Measurements from ENCODE around the gene ITGBL1. TPM values are rescaled to one million over a fixed set of nuclear protein-coding genes. Genes with fewer than 3 reads are reported as not detected.

Gene ITGBL1
- total RNA-seq, 2 experiments from 2014 or later = not detected

DNA sequence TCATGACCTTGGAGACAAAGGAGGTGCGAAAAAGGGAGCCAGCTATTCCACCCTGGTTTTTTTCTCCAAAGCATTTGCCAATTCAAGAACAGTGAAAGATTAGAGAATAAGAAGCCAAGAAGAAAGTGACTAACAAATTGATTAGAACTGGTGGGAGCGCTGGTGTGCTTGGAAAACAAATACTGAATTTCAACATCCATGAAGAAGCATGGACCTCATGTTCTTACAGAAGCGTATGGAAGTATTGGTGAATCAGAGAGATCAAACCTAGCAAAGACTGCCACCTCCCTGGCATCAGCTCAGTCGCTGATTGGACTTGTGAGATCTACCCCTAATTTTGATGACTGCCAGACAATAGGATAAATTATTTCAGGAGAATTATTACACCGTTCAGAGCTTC is 195.3 kb downstream of the ITGBL1 start:
- no peak overlapping the region for H3K27ac Mint-ChIP-seq
- DNase-seq = no peak
- H3K4me1 Mint-ChIP-seq = no peaks in the 10 kb centered on the region
- H3K36me3 Mint-ChIP-seq (ENCODE audit: low read depth) = no peaks in the 10 kb centered on the region
- ChIA-PET CTCF (no interaction called here), POLR2A (no interaction called here)
- peaks cover 6% of the 10 kb centered on the region for H3K27me3 Mint-ChIP-seq
- H3K9me3 Mint-ChIP-seq = no peaks in the 10 kb centered on the region
- H3K4me3 Mint-ChIP-seq = no peak overlapping the region

DNA sequence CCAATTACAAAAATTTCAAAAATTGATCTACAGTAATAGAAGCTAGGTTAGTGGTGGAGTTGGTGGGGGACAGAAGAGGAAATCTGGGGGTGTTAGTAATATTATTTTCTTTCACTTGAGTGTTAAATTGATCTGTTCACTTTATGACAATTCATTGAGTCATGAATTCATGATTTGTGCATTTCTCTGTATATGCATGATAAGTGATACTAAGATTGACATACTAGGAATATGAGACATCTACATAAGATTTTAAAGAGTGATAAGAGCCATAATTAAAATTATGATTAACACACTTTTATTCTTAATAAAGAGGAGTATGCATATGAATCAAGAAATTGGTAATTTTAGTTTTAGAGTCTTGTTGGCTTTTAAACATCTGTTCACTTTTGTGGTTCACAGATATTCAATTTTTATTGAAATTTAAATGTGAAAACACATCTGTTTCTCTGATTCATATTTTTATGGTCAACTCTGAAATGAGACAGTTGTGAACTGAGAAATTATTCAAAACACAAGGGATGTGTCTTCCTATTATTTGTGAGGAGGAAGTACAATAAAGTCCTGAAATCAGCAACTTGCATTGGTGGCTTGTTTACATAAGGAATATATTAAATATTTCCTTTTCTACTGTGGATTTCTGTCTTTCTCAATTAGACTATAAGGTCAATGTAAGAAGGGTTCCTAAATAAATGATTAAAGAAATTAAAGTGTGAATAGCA is 196.5 kb downstream of the ITGBL1 start:
- ChIA-PET CTCF (no interaction called here), POLR2A (no interaction called here)
- no peak for DNase-seq
- Mint-ChIP-seq H3K4me1 (no peaks in the 10 kb centered on the region), H3K27ac (no peak overlapping the region), H3K4me3 (no peak overlapping the region), H3K9me3 (no peaks in the 10 kb centered on the region), H3K27me3 (peaks cover 6% of the 10 kb centered on the region), H3K36me3 (ENCODE audit: low read depth) (no peaks in the 10 kb centered on the region)

DNA sequence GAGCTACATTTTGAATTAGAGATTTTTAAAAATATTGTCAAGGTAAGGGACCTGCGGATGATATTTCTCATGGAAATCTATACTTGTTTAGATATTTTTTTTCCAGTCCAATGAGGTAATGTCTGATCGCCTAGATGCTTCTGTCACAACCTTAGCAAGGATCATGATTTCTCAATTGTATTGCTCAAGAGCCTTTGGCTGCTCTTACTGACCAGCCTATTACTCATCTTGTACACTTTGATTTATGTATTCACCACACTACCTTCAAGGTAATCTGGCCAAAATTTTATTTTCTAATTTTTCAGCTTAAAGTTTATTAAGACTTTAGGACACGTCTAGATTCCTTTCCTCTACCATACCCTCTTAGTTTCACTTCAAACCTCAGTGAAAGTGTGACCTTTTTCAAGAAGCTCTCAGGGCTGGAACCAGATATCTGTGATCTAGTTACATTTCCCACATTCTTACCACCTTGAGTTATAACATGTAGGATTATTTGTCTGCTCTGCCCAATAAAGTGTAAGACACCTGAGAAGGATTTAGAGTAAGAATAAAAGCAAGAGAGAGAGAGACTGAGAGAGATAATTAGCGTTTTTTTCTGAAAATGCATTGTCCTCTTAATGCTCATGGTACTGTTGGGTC is 197.1 kb downstream of the ITGBL1 start:
- no peaks in the 10 kb centered on the region for H3K9me3 Mint-ChIP-seq
- no peaks in the 10 kb centered on the region for H3K4me1 Mint-ChIP-seq
- H3K4me3 Mint-ChIP-seq = no peak overlapping the region
- no peak for DNase-seq
- ChIA-PET POLR2A (no interaction called here), CTCF (no interaction called here)
- H3K27ac Mint-ChIP-seq = no peak overlapping the region
- no peaks in the 10 kb centered on the region for H3K36me3 Mint-ChIP-seq (ENCODE audit: low read depth)
- peaks cover 6% of the 10 kb centered on the region for H3K27me3 Mint-ChIP-seq

DNA sequence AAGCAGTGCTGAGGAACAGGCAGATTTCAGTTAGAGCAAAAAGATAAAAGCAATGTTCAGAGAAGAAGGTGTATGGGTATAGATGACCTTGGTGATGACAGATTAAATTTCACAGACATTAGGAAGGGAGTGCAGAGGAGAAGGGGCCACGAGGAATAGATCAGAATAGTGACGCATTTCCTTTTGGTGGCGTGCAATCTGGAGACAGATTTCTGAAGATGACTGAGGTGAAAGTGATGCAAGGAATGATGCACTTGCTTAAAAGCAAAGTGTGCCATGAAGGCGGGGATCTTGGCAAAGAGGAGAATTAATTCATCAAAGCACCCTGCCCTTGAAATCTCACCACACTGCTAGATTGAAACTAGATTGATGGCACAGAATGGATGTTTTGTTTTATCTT is 202.4 kb downstream of the ITGBL1 start:
- no peak overlapping the region for H3K4me3 Mint-ChIP-seq
- H3K9me3 Mint-ChIP-seq = no peaks in the 10 kb centered on the region
- ChIA-PET POLR2A (no interaction called here), CTCF (no interaction called here)
- H3K4me1 Mint-ChIP-seq = no peaks in the 10 kb centered on the region
- H3K27me3 Mint-ChIP-seq = peaks cover 3% of the 10 kb centered on the region
- H3K36me3 Mint-ChIP-seq (ENCODE audit: low read depth) = no peaks in the 10 kb centered on the region
- DNase-seq = no peak
- no peak overlapping the region for H3K27ac Mint-ChIP-seq

DNA sequence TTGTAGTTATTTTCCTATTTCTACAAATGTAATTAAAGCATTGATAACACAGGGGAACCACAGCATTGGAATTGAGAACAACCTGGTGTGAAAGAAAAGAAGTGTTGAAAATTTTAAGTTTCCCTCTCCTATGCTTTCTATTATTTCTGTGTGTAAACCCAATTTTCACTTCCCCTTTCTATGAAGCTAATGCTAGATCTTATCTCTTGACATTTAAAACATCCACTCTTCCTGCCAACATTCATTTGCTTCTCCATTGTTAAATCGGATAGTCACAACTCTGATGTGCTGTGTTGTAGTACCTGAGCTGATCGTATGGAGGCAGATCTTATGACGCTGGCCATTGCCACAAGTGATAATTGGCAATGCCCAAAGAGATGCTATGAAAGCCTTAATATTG is 203.0 kb downstream of the ITGBL1 start:
- POLR2A ChIA-PET = no interaction called here
- DNase-seq = no peak
- Mint-ChIP-seq H3K36me3 (ENCODE audit: low read depth) (no peaks in the 10 kb centered on the region), H3K4me1 (no peaks in the 10 kb centered on the region), H3K27me3 (peaks cover 3% of the 10 kb centered on the region), H3K9me3 (no peaks in the 10 kb centered on the region), H3K4me3 (no peak overlapping the region), H3K27ac (no peak overlapping the region)
- CTCF ChIA-PET = no interaction called here

DNA sequence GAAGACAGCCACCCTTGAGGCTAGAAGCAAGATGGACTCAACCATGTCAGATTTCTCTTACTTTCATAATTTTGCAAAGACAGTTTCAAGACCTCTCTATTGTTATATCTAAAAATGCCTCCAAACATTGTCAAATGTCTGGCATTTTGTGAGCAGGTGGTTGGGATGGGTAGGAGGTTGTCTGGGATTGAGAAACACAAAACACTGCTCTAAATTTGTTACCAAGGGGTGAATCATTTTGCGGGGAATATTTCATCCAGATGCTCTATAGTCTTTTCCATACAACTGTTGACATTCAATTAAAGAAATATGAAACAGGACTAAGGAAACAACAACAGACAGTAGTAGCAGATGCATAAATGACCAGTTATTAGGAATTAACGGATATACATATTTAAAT is 208.2 kb downstream of the ITGBL1 start:
- CTCF ChIA-PET = no interaction called here
- Mint-ChIP-seq H3K9me3 (no peaks in the 10 kb centered on the region), H3K27me3 (no peaks in the 10 kb centered on the region), H3K4me3 (no peak overlapping the region), H3K27ac (no peak overlapping the region), H3K36me3 (ENCODE audit: low read depth) (no peaks in the 10 kb centered on the region), H3K4me1 (no peaks in the 10 kb centered on the region)
- no peak for DNase-seq
- POLR2A ChIA-PET = no interaction called here

DNA sequence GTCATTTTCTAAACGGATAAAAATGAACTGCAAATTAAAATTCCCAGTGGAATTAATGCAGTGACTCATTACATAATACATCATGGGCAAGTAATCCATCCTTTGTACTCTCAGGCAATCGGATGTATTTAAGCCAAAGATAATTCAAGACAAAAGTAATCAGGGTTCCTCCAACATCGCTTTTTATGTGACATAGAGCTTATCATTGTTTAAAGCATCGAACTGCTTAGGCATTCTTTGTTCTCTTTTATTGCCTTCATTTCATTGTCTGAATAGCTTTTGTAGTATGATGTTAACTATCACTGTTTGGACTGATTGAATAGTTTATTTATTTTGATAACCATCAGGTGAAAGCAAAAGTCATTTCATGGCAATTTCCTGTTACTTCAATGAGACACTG is 209.4 kb downstream of the ITGBL1 start:
- CTCF ChIA-PET = interaction anchor here (0.6 kb wide), 1 partner anchor 46 kb away, joined by 3 read pairs; no protein-coding TSS in a partner anchor
- Mint-ChIP-seq H3K36me3 (ENCODE audit: low read depth) (no peaks in the 10 kb centered on the region), H3K4me1 (no peaks in the 10 kb centered on the region), H3K27ac (no peak overlapping the region), H3K9me3 (peaks cover 2% of the 10 kb centered on the region), H3K27me3 (no peaks in the 10 kb centered on the region), H3K4me3 (no peak overlapping the region)
- no peak for DNase-seq
- POLR2A ChIA-PET = no interaction called here

DNA sequence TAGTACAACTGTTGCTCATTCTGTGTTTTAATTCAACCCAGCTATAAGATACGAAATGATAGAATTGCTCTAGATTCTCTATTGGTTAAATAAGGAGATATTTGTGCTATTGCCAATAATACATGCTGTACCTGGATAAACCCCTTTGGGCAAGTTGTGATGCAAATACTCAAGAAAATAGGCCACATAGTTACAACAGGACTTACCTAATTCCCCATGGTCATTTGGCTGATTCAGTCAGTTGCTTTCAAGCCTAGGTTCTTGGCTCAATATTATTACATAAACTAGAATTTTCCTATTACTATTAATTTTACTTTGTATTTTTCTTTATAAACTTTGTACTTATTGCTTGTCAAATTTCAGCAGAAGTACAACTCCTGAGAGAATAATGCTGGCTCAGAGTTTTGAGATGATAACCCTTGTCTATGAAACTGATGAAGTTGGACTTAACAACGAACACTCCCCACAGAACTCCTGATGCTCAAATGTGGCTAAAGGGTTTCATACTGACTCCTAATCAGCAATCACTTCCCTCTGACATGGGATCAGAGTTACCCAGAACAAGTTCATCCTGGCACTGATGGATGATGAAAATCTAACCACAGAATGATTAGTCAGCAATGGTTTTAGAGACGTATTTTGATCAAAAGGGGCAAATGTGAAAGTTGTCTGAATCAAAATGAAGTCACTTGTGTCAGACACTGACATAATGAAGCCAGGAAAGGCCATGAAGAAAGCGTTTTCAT is 221.1 kb downstream of the ITGBL1 start:
- H3K27ac Mint-ChIP-seq = no peak overlapping the region
- POLR2A ChIA-PET = no interaction called here
- peaks cover 7% of the 10 kb centered on the region for H3K27me3 Mint-ChIP-seq
- CTCF ChIA-PET = no interaction called here
- no peaks in the 10 kb centered on the region for H3K4me1 Mint-ChIP-seq
- H3K4me3 Mint-ChIP-seq = no peak overlapping the region
- no peaks in the 10 kb centered on the region for H3K36me3 Mint-ChIP-seq (ENCODE audit: low read depth)
- DNase-seq = no peak
- H3K9me3 Mint-ChIP-seq = no peaks in the 10 kb centered on the region

DNA sequence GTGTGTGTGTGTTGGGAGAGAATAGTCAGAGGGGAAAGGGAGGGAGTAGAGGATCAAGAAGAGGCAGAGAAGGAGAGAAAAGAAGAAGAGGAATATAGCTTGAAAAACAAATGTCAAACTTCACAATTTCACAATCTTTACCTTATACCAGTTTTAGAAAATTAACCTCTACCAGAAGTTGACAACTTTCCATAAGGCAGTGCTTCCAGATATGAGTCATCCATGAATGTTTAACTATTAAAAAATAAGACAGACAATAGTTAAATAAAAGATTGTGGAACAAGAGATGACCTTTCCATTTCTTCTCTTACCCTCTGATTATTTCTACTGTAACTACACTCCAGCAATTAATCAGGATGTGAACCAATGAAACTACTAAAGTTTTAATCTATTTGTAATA is 229.4 kb downstream of the ITGBL1 start:
- Mint-ChIP-seq H3K27ac (no peak overlapping the region), H3K4me1 (no peaks in the 10 kb centered on the region), H3K9me3 (no peaks in the 10 kb centered on the region), H3K27me3 (peaks cover 1% of the 10 kb centered on the region), H3K36me3 (ENCODE audit: low read depth) (no peaks in the 10 kb centered on the region), H3K4me3 (no peak overlapping the region)
- ChIA-PET POLR2A (no interaction called here), CTCF (no interaction called here)
- DNase-seq = no peak

DNA sequence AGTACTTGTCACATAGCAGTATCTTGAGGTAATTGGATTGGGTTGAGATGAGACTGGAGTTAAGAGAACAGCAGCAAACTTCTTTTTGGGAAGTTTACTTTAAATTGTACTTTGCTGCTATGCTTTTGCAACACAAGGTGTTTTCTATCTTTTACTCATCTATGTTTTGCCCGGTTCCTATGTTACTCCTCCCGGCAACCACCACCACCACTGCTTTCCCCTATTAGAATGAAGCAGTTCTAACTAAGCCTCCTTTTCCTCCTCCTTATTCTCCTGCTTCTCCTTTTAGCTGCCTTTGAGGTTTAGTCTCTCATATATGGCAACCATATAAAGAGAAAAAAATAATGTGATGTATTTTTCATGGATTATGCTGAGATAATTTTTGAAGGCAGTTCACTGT is 233.5 kb downstream of the ITGBL1 start:
- Mint-ChIP-seq H3K27ac (no peak overlapping the region), H3K9me3 (no peaks in the 10 kb centered on the region), H3K4me1 (no peaks in the 10 kb centered on the region), H3K4me3 (no peak overlapping the region), H3K27me3 (peaks cover 5% of the 10 kb centered on the region), H3K36me3 (ENCODE audit: low read depth) (no peaks in the 10 kb centered on the region)
- DNase-seq = no peak
- POLR2A ChIA-PET = no interaction called here
- CTCF ChIA-PET = no interaction called here

DNA sequence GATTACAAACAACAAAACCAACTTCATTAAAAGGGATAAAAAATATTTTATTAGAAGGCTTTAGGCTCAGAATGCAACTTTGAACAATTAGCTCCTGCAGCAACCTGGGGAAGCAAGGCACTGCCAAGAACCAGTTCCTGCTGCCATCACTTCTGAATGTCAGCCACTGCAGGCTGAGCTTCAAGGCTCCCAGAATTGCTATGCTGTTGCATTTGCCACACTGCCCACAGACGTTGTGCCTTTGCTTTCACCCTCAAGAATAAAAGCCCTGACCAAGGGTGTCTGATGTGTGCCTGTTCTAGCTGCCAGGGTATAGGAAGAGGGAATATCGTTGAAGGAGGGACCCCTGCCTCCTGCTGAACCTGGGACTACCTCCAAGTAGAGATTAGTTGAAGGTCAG is 238.4 kb downstream of the ITGBL1 start:
- POLR2A ChIA-PET = no interaction called here
- no peak for DNase-seq
- Mint-ChIP-seq H3K27me3 (peaks cover 4% of the 10 kb centered on the region), H3K36me3 (ENCODE audit: low read depth) (no peaks in the 10 kb centered on the region), H3K27ac (no peak overlapping the region), H3K4me3 (no peak overlapping the region), H3K4me1 (no peaks in the 10 kb centered on the region), H3K9me3 (no peaks in the 10 kb centered on the region)
- CTCF ChIA-PET = no interaction called here

DNA sequence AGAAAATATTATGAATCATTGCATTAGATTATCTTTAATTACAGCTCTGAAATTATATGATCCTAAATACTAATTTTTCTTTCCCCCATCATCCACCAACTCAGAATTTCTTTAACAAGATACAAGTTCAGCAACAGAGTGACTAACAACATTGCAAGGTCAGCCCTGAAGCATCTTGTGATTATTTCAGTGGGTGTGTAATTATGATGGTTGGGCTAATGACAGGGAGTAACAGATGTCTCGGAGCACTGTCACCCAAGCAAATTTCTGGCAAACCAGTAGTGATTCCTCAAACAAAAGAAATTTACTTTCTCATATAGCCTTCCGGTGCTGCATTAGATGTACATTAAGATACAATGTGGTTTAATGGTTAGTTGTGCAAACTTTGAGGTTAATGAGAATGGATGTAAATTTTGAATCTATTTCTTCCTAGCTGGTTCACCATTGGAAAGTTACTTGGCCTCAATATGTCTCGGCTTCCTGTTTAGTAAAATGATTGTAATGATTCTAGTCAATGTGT is 238.9 kb downstream of the ITGBL1 start:
- Mint-ChIP-seq H3K9me3 (no peaks in the 10 kb centered on the region), H3K27me3 (peaks cover 4% of the 10 kb centered on the region), H3K27ac (no peak overlapping the region), H3K4me3 (no peak overlapping the region), H3K36me3 (ENCODE audit: low read depth) (no peaks in the 10 kb centered on the region), H3K4me1 (no peaks in the 10 kb centered on the region)
- CTCF ChIA-PET = no interaction called here
- POLR2A ChIA-PET = no interaction called here
- DNase-seq = no peak

DNA sequence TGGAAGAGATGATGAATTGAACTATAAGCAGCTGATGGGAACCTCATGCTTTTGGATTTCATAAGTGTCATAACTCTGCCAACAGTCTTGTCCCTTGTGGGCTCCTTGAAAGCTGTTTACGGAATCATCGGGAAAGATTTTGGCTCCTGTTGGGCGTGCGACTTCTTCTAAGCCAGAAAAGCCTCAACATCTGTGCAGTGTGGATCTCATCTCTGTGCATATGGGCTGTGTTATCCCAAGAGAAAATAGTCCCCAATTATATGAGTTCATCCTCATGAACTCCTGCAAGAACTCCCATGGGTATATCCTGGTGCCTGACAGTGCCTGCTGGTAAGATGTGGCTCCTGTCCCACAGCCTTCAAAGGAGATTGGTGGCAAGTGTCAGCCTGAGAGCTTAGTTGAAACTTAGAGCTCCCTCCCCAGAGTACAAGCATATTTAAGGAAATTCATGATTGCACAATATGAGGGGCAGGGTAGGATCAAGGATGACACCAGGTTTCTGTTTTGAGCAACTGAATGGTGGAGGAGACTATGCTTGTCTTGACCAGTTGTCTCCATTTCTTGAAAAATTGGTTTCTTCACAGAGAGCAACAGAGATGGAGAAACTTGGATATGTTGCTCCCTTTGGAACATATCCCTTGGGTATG is 243.5 kb downstream of the ITGBL1 start:
- Mint-ChIP-seq H3K36me3 (ENCODE audit: low read depth) (no peaks in the 10 kb centered on the region), H3K4me1 (no peaks in the 10 kb centered on the region), H3K27ac (no peak overlapping the region), H3K9me3 (no peaks in the 10 kb centered on the region), H3K4me3 (no peak overlapping the region), H3K27me3 (no peaks in the 10 kb centered on the region)
- ChIA-PET POLR2A (no interaction called here), CTCF (interaction anchor here (1.1 kb wide), 1 partner anchor 11 kb away, joined by 3 read pairs; no protein-coding TSS in a partner anchor)
- no peak for DNase-seq
